HepG2 (cell line): Measurements from ENCODE around the gene KIF19. TPM values are rescaled to one million over a fixed set of nuclear protein-coding genes. Genes with fewer than 3 reads are reported as not detected.

Source experiments
- ARNT2 ChIP-seq: sonication (generic); formaldehyde crosslinking; IDR thresholded peaks from 2 replicates; pipeline ENCODE4 v1.8.0; 2022; ENCODE audit warnings: mild to moderate bottlenecking, low read depth, missing genetic modification reagents, moderate library complexity
- CENPX ChIP-seq: sonication (generic); formaldehyde crosslinking; IDR thresholded peaks from 2 replicates; pipeline ENCODE4 v1.9.0; 2021; ENCODE audit warnings: mild to moderate bottlenecking, missing genetic modification reagents, moderate library complexity
- CREBL2 ChIP-seq: sonication (generic); formaldehyde crosslinking; IDR thresholded peaks from 2 replicates; pipeline ENCODE4 v1.8.1; 2023; ENCODE audit warnings: missing genetic modification reagents, mild to moderate bottlenecking, borderline replicate concordance
- ELF3 ChIP-seq: IDR thresholded peaks from 2 replicates; pipeline ENCODE4 v1.6.1; 2016; ENCODE audit warnings: missing genetic modification reagents, missing compliant biosample characterization
- GPN1 ChIP-seq: sonication (generic); formaldehyde crosslinking; IDR thresholded peaks from 2 replicates; pipeline ENCODE4 v1.5.1; 2020; ENCODE audit warnings: missing genetic modification reagents, borderline replicate concordance
- HNRNPUL1 ChIP-seq: fragments of 200-400 bp; formaldehyde crosslinking; IDR thresholded peaks from 2 replicates; pipeline ENCODE4 v1.6.1; 2017; ENCODE audit warnings: low read depth, mild to moderate bottlenecking, low read length, moderate library complexity
- KDM5B ChIP-seq: sonication (generic); formaldehyde crosslinking; IDR thresholded peaks from 2 replicates; pipeline ENCODE4 v1.4.0; 2020; ENCODE audit warnings: missing genetic modification reagents, mild to moderate bottlenecking, borderline replicate concordance
- NFE2L2 ChIP-seq: fragments of 150-350 bp; IDR thresholded peaks from 2 replicates; pipeline ENCODE4 v1.6.1; 2014; ENCODE audit warnings: low read length
- NR3C1 ChIP-seq: sonication (generic); formaldehyde crosslinking; IDR thresholded peaks from 2 replicates; pipeline ENCODE4 v1.4.0; 2020; ENCODE audit warnings: missing genetic modification reagents
- PAWR ChIP-seq: sonication (generic); formaldehyde crosslinking; IDR thresholded peaks from 2 replicates; pipeline ENCODE4 v1.4.0; 2020; ENCODE audit warnings: missing genetic modification reagents, mild to moderate bottlenecking, borderline replicate concordance
- TARDBP ChIP-seq: sonication (generic); formaldehyde crosslinking; IDR thresholded peaks from 2 replicates; pipeline ENCODE4 v1.8.0; 2022; ENCODE audit warnings: mild to moderate bottlenecking, missing genetic modification reagents
- THRA ChIP-seq: sonication (generic); formaldehyde crosslinking; IDR thresholded peaks from 2 replicates; pipeline ENCODE4 v1.4.0; 2020; ENCODE audit warnings: missing genetic modification reagents, borderline replicate concordance
- TP53 ChIP-seq: sonication (generic); formaldehyde crosslinking; conservative IDR thresholded peaks from 2 replicates; pipeline ENCODE4 v1.4.0; 2020; ENCODE audit warnings: missing genetic modification reagents
- ZBTB37 ChIP-seq: sonication (generic); formaldehyde crosslinking; IDR thresholded peaks from 2 replicates; pipeline ENCODE4 v1.4.0; 2020; ENCODE audit warnings: mild to moderate bottlenecking, missing genetic modification reagents
- ZMYM4 ChIP-seq: sonication (generic); formaldehyde crosslinking; IDR thresholded peaks from 2 replicates; pipeline ENCODE4 v1.8.1; 2023; ENCODE audit warnings: mild to moderate bottlenecking, missing genetic modification reagents
- ZNF282 ChIP-seq: fragments of 450-650 bp; IDR thresholded peaks from 2 replicates; pipeline ENCODE4 v1.6.1; 2018; ENCODE audit not compliant: partially characterized antibody
- ZNF3 ChIP-seq: IDR thresholded peaks from 2 replicates; pipeline ENCODE4 v1.7.0; 2017; ENCODE audit warnings: inconsistent platforms
- ZNF30 ChIP-seq: sonication (generic); formaldehyde crosslinking; IDR thresholded peaks from 2 replicates; pipeline ENCODE4 v1.5.0; 2020; ENCODE audit warnings: mild to moderate bottlenecking, missing genetic modification reagents
- ZNF329 ChIP-seq: sonication (generic); formaldehyde crosslinking; IDR thresholded peaks from 2 replicates; pipeline ENCODE4 v1.9.0; 2021; ENCODE audit warnings: low read depth, mild to moderate bottlenecking, missing genetic modification reagents
- ZNF546 ChIP-seq: sonication (generic); formaldehyde crosslinking; conservative IDR thresholded peaks from 2 replicates; pipeline ENCODE4 v1.8.1; 2023; ENCODE audit warnings: mild to moderate bottlenecking, missing genetic modification reagents
- ZNF816 ChIP-seq: sonication (generic); formaldehyde crosslinking; IDR thresholded peaks from 2 replicates; pipeline ENCODE4 v1.8.0; 2022; ENCODE audit warnings: missing genetic modification reagents, mild to moderate bottlenecking, borderline replicate concordance
- polyA plus RNA-seq, 8 experiments: library from polyadenylated mRNA; depleted of rRNA in 3 of 8; stranded (reverse) in 7 of 8; unstranded in 1 of 8; fragments of >200 nt; fragmentation: Illumina TruSeq in 4 of 8; extraction: Trizol in 4 of 8; gene quantifications; 2 replicates each; pipeline versions ENCODE4 v1.2.1 to v1.2.3, GENCODE V29; 2011 to 2016; ENCODE audit warnings: low read depth in 4 of 8, missing spikeins in 1 of 8, mixed read lengths in 1 of 8; ENCODE audit not compliant: insufficient read depth in 1 of 8
- total RNA-seq, 5 experiments: library from RNA; depleted of rRNA; stranded (reverse); fragments of >200 nt; fragmentation: Illumina TruSeq; extraction: Trizol; gene quantifications; 2 replicates each; pipeline ENCODE4 v1.2.3, GENCODE V29; 2016; ENCODE audit warnings: low read depth in 1 of 5
- TF ChIP-seq, protein P1 (sequence below): sonication (generic); formaldehyde crosslinking; conservative IDR thresholded peaks from 2 replicates; pipeline ENCODE4 v1.8.0; 2022; ENCODE audit warnings: mild to moderate bottlenecking, moderate library complexity, missing genetic modification reagents
- TF ChIP-seq, protein P2 (sequence below): IDR thresholded peaks from 2 replicates; pipeline ENCODE4 v1.6.1; 2012; ENCODE audit warnings: low read length, improper control_type of control experiment

KIF19 gene
- total and polyA plus RNA-seq, 2 of the 13 experiments (the other 11 are each of a cell fraction or from before 2014, with no cell fraction given), result not detected

- TF ChIP-seq, protein P1, sequence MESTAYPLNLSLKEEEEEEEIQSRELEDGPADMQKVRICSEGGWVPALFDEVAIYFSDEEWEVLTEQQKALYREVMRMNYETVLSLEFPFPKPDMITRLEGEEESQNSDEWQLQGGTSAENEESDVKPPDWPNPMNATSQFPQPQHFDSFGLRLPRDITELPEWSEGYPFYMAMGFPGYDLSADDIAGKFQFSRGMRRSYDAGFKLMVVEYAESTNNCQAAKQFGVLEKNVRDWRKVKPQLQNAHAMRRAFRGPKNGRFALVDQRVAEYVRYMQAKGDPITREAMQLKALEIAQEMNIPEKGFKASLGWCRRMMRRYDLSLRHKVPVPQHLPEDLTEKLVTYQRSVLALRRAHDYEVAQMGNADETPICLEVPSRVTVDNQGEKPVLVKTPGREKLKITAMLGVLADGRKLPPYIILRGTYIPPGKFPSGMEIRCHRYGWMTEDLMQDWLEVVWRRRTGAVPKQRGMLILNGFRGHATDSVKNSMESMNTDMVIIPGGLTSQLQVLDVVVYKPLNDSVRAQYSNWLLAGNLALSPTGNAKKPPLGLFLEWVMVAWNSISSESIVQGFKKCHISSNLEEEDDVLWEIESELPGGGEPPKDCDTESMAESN (CRISPR knock-in tag), result 0 out of 2 replicates have a peak, but pooled peaks have one; percentile 59
- TF ChIP-seq ZNF546 (no peak), KDM5B (CRISPR knock-in tag) (peak; percentile 45; the same call in 1 of the 2 replicates), ZMYM4 (no peak; the same call in 1 of the 2 replicates), ZNF30 (CRISPR knock-in tag) (no peak), CREBL2 (no peak), ELF3 (peak; percentile 57; the same call in 1 of the 2 replicates), ZNF3 (no peak), NFE2L2 (no peak), ZBTB37 (CRISPR knock-in tag) (no peak), ARNT2 (CRISPR knock-in tag) (peak; percentile 64; the same call in 1 of the 2 replicates), HNRNPUL1 (no peak), TP53 (CRISPR knock-in tag) (no peak), ZNF282 (no peak), TARDBP (CRISPR knock-in tag) (peak; percentile 60; the same call in 1 of the 2 replicates), NR3C1 (CRISPR knock-in tag) (no peak), GPN1 (CRISPR knock-in tag) (no peak), ZNF329 (CRISPR knock-in tag) (no peak; the same call in 1 of the 2 replicates), CENPX (no peak), PAWR (CRISPR knock-in tag) (no peak), ZNF816 (CRISPR knock-in tag) (no peak), THRA (CRISPR knock-in tag) (peak; percentile 56; the same call in 1 of the 2 replicates)
- TF ChIP-seq, protein P2, sequence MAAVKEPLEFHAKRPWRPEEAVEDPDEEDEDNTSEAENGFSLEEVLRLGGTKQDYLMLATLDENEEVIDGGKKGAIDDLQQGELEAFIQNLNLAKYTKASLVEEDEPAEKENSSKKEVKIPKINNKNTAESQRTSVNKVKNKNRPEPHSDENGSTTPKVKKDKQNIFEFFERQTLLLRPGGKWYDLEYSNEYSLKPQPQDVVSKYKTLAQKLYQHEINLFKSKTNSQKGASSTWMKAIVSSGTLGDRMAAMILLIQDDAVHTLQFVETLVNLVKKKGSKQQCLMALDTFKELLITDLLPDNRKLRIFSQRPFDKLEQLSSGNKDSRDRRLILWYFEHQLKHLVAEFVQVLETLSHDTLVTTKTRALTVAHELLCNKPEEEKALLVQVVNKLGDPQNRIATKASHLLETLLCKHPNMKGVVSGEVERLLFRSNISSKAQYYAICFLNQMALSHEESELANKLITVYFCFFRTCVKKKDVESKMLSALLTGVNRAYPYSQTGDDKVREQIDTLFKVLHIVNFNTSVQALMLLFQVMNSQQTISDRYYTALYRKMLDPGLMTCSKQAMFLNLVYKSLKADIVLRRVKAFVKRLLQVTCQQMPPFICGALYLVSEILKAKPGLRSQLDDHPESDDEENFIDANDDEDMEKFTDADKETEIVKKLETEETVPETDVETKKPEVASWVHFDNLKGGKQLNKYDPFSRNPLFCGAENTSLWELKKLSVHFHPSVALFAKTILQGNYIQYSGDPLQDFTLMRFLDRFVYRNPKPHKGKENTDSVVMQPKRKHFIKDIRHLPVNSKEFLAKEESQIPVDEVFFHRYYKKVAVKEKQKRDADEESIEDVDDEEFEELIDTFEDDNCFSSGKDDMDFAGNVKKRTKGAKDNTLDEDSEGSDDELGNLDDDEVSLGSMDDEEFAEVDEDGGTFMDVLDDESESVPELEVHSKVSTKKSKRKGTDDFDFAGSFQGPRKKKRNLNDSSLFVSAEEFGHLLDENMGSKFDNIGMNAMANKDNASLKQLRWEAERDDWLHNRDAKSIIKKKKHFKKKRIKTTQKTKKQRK, result no peak
These were observed 53.6 kb downstream of the KIF19 start (continued) for GRCh38 chr17:74379495-74380085.
